ENCODE data around the gene SUCO. TPM values are rescaled to one million over a fixed set of nuclear protein-coding genes. Genes with fewer than 3 reads are reported as not detected.

SUCO gene
- total and polyA plus RNA-seq, 2 of the 8 experiments (the other 6 are each of a cell fraction or from before 2014, with no cell fraction given): 8.3 to 35.8 TPM

- TF ChIP-seq ATF2 (IDR thresholded peaks at IDR 0.05; ENCODE audit: low read length) (no peak), CREB1 (IDR thresholded peaks at IDR 0.05) (no peak), YY1 (IDR thresholded peaks at IDR 0.05; ENCODE audit: low read depth, low read length) (no peak), FOSL1 (IDR thresholded peaks at IDR 0.05; ENCODE audit: insufficient read depth, low read depth, low read length) (no peak), POLR2AphosphoS5 (IDR thresholded peaks at IDR 0.05; ENCODE audit: low read depth, low read length) (no peak)
- TF ChIP-seq, protein P1, sequence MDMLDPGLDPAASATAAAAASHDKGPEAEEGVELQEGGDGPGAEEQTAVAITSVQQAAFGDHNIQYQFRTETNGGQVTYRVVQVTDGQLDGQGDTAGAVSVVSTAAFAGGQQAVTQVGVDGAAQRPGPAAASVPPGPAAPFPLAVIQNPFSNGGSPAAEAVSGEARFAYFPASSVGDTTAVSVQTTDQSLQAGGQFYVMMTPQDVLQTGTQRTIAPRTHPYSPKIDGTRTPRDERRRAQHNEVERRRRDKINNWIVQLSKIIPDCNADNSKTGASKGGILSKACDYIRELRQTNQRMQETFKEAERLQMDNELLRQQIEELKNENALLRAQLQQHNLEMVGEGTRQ (IDR thresholded peaks at IDR 0.05; ENCODE audit: low read length): no peak
Observed at GRCh38 chr1:172638249-172638648, 105.3 kb downstream of the SUCO start (continued).
